ENCODE measurements around the gene CNTN2. TPM values are rescaled to one million over a fixed set of nuclear protein-coding genes. Genes with fewer than 3 reads are reported as not detected.

Gene CNTN2
- total and polyA plus RNA-seq, 2 experiments from 2014 or later: 1.3 to 2.2 TPM

DNA sequence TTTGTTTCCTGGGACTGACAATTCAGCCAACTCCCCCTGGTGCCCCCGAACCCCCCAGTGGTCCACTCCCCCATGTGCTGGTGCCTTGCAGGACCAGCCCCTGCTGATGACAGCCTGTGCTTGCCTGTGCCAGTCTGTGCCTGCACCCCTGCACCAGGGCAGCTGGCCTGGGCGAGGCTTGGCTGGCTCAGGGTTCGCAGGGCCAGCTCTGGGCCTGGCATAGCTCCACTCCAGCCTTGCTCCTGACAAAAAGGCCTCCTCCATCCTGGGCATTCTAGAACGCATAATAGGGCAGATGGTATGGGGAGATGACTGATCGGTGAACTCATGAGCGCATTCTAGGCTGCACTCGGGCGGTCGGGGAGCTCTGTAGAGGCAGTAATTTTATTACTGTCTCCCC lies 5.4 kb downstream of the CNTN2 start (continued):
- TF ChIP-seq CREB1 (CRISPR knock-in tag; IDR thresholded peaks at IDR 0.05; ENCODE audit: low read depth) (no peak), EZH2 (IDR thresholded peaks at IDR 0.05; ENCODE audit: low read depth, unreplicated experiment) (no peak)
- TF ChIP-seq, protein P1, sequence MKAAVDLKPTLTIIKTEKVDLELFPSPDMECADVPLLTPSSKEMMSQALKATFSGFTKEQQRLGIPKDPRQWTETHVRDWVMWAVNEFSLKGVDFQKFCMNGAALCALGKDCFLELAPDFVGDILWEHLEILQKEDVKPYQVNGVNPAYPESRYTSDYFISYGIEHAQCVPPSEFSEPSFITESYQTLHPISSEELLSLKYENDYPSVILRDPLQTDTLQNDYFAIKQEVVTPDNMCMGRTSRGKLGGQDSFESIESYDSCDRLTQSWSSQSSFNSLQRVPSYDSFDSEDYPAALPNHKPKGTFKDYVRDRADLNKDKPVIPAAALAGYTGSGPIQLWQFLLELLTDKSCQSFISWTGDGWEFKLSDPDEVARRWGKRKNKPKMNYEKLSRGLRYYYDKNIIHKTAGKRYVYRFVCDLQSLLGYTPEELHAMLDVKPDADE (IDR thresholded peaks at IDR 0.05): no peak
- TF ChIP-seq, protein P2, sequence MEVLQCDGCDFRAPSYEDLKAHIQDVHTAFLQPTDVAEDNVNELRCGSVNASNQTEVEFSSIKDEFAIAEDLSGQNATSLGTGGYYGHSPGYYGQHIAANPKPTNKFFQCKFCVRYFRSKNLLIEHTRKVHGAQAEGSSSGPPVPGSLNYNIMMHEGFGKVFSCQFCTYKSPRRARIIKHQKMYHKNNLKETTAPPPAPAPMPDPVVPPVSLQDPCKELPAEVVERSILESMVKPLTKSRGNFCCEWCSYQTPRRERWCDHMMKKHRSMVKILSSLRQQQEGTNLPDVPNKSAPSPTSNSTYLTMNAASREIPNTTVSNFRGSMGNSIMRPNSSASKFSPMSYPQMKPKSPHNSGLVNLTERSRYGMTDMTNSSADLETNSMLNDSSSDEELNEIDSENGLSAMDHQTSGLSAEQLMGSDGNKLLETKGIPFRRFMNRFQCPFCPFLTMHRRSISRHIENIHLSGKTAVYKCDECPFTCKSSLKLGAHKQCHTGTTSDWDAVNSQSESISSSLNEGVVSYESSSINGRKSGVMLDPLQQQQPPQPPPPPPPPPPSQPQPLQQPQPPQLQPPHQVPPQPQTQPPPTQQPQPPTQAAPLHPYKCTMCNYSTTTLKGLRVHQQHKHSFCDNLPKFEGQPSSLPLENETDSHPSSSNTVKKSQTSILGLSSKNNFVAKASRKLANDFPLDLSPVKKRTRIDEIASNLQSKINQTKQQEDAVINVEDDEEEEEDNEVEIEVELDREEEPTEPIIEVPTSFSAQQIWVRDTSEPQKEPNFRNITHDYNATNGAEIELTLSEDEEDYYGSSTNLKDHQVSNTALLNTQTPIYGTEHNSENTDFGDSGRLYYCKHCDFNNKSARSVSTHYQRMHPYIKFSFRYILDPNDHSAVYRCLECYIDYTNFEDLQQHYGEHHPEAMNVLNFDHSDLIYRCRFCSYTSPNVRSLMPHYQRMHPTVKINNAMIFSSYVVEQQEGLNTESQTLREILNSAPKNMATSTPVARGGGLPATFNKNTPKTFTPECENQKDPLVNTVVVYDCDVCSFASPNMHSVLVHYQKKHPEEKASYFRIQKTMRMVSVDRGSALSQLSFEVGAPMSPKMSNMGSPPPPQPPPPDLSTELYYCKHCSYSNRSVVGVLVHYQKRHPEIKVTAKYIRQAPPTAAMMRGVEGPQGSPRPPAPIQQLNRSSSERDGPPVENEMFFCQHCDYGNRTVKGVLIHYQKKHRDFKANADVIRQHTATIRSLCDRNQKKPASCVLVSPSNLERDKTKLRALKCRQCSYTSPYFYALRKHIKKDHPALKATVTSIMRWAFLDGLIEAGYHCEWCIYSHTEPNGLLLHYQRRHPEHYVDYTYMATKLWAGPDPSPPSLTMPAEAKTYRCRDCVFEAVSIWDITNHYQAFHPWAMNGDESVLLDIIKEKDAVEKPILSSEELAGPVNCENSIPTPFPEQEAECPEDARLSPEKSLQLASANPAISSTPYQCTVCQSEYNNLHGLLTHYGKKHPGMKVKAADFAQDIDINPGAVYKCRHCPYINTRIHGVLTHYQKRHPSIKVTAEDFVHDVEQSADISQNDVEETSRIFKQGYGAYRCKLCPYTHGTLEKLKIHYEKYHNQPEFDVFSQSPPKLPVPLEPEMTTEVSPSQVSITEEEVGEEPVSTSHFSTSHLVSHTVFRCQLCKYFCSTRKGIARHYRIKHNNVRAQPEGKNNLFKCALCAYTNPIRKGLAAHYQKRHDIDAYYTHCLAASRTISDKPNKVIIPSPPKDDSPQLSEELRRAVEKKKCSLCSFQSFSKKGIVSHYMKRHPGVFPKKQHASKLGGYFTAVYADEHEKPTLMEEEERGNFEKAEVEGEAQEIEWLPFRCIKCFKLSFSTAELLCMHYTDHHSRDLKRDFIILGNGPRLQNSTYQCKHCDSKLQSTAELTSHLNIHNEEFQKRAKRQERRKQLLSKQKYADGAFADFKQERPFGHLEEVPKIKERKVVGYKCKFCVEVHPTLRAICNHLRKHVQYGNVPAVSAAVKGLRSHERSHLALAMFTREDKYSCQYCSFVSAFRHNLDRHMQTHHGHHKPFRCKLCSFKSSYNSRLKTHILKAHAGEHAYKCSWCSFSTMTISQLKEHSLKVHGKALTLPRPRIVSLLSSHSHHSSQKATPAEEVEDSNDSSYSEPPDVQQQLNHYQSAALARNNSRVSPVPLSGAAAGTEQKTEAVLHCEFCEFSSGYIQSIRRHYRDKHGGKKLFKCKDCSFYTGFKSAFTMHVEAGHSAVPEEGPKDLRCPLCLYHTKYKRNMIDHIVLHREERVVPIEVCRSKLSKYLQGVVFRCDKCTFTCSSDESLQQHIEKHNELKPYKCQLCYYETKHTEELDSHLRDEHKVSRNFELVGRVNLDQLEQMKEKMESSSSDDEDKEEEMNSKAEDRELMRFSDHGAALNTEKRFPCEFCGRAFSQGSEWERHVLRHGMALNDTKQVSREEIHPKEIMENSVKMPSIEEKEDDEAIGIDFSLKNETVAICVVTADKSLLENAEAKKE (CRISPR knock-in tag; IDR thresholded peaks at IDR 0.05): no peak

DNA sequence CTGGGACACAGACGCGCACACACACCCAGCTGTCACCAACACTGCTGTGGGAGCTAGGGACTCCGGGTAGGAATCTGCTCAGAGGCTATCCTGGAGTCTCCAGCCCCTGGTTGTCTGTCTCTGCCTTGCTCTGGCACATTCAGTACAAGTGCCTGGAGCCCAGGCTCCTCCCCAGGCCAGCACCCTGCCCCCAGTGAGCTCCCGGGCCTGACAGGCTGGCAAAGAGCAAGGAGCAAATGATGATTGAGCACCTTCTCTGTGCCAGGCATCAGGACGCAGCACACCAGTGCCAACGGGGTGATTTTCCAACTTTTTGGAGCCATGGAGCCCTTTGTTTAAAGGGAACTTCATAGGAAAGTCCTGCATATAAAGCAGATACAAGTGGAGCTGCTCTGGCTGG lies 6.5 kb downstream of the CNTN2 start:
- no peak overlapping the region for H3K4me3 Mint-ChIP-seq
- Histone ChIP-seq H3K27ac (ENCODE audit: low read depth) (no peak overlapping the region), H3K36me3 (ENCODE audit: insufficient read depth) (no peaks in the 10 kb centered on the region), H3K4me2 (no peak overlapping the region), H3K4me1 (ENCODE audit: insufficient read depth) (peaks cover 17% of the 10 kb centered on the region), H3K79me2 (replicated peaks; ENCODE audit: insufficient read depth) (no peaks in the 10 kb centered on the region), H3K9me2 (ENCODE audit: insufficient read depth) (0 out of 2 replicates have a peak, but pooled peaks cover 4% of the 10 kb centered on the region), H3K4me3 (no peak overlapping the region), H2AFZ (no peak overlapping the region), H4K20me1 (replicated peaks; ENCODE audit: insufficient read depth) (no peaks in the 10 kb centered on the region), H3K27me3 (ENCODE audit: insufficient read depth) (no peaks in the 10 kb centered on the region), H3F3A (replicated peaks; ENCODE audit: low read depth) (no peaks in the 10 kb centered on the region)
- H3K4me1 Mint-ChIP-seq: peaks cover 40% of the 10 kb centered on the region
- H3K27me3 Mint-ChIP-seq (ENCODE audit: insufficient read depth, low read depth, poor library complexity): peaks cover 15% of the 10 kb centered on the region
- H3K36me3 Mint-ChIP-seq (ENCODE audit: low read depth): no peaks in the 10 kb centered on the region
- DNase-seq (ENCODE audit: low spot score) (no peak), ATAC-seq (no peak)
- H3K9me3 Mint-ChIP-seq: no peaks in the 10 kb centered on the region
- H3K27ac Mint-ChIP-seq: no peak overlapping the region
- TF ChIP-seq, protein P1 (IDR thresholded peaks at IDR 0.05): no peak
- TF ChIP-seq ZNF114 (CRISPR knock-in tag; IDR thresholded peaks at IDR 0.05) (no peak), NANOG (IDR thresholded peaks at IDR 0.05; ENCODE audit: borderline replicate concordance) (no peak), STAT1 (IDR thresholded peaks at IDR 0.05; ENCODE audit: unreplicated experiment) (no peak), EZH2 (IDR thresholded peaks at IDR 0.05; ENCODE audit: low read depth, unreplicated experiment) (no peak), JUNB (IDR thresholded peaks at IDR 0.05; ENCODE audit: unreplicated experiment) (no peak), CREB1 (CRISPR knock-in tag; IDR thresholded peaks at IDR 0.05; ENCODE audit: low read depth) (no peak), EZH2phosphoT487 (IDR thresholded peaks at IDR 0.05; ENCODE audit: unreplicated experiment) (no peak), ZNF331 (CRISPR knock-in tag; IDR thresholded peaks at IDR 0.05; ENCODE audit: low read depth) (no peak)

Measured in GM23338 (cell line).